Adipose tissue (tissue), 3 donors: ENCODE measurements around the gene SEMA4A. TPM values are rescaled to one million over a fixed set of nuclear protein-coding genes. Genes with fewer than 3 reads are reported as not detected.

Experiments
- H3K27ac ChIP-seq: one replicate; pipeline ENCODE4 v1.5.1; 2013; ENCODE audit warnings: low read depth, low read length
- WGBS, 3 donors: extraction: QIAGEN DNeasy Blood & Tissue Kit; methylation state at CpG; one replicate each; pipeline ENCODE4 v1.1.7; 2013; 5-methylcytosine and 5-hydroxymethylcytosine counted together
- polyA plus RNA-seq, 3 donors: library from polyadenylated mRNA; stranded (reverse); fragments of 200-250 nt; gene quantifications; one replicate each; pipeline ENCODE4 v1.2.3, GENCODE V29; 2013
- donor health status: healthy with polysubstance abuse.
- donor health status: Bipolar disorder and iron deficiency.
- donor health status: healthy.

Gene SEMA4A
- polyA plus RNA-seq, 3 donors = 2.1 to 9.5 (median 7.4) TPM

DNA sequence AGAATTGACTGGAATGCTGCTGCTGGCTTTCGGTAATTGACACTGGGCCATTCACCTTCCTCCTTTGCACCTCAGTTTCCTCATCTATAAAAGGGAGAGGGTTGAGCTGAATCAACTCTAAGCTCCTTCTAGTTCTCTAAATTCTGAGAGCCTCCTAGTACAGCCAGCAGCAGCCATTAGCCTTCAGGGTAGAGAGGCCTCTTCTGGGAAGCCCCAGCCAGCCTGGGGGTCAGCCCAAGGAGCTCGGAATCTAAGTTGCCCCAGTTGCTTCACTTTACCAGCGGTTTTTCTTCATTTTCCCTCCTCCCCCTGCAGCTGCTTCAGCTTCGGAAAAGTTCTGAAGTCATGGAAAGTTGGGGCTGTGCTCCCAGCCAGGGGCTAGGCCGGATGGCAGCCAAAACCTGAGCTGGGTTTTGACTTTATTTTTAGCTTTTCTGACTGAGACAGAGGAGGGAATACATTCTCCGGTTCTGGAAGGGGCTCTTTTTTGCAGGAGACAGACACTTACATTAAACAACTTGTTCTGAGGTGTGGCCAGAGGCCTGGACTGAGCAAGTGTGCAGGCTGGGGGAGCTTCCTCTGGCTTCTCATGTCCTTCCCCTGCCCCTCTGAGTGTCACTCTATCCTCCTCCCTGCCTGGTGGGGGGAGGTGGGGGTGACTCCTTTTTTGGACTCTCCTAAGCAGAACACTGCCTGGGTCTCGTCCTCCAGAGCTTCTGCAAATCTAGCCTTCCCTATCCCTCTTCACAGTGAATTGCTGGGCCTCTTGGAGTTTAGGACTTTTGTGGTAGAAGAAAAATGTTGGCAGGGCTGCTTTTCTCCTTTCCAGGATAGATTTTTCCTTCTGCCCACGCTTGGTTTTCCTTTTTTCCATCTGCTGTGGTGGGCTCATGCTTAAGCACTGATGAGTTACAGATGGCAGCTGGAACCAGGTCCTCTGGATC lies 24.5 kb upstream of the SEMA4A start:
- 27 to 36% (median 33%) methylated on average over 8 of the region's 8 CpGs for WGBS, 3 donors
- H3K27ac ChIP-seq = peak overlapping the region; percentile 56

DNA sequence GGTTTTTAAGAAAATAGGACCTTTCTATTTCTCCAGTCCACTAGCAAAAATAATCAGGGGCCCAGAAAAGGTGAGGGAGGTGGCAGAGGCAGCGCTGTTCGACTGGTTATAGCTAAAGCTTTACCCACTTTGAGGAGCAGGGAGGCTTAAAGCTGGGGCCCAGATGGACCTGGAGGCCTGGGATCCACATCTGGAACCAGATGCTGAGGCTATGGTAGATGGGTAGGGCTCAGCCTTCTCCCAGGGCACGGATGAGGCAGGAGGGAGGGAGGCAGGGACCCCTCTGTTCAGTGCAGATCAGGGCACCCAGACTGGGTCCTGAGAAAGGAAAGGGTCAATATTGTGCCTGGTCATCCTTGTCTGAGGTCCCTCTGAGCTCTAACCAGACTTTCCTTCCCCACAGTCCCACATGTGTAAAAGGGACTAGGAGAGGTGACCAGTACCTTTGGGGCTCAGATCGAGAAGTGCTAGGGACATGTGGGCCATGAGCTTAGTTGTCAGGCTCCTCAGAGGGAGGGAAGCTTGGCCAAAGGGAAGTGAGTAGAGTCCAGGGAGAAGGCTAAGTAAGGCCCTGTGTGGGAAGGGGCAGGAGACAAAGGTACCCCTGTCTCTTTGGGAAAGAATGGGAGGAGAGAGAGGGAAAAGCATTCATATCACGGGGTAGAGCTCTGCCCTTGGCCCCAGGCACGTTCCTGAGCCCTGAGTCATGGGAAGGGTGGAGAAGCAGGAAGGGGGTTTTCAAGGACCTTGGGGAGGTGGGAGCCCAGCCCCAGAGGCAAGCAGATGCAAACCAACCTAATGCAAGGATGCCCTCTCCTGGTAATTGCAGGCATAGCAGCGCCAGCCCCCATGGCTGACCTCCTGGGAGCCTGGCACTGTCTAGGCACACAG lies 23.5 kb upstream of the SEMA4A start:
- WGBS, 3 donors = 32 to 37% (median 37%) methylated on average over 7 of the region's 7 CpGs
- H3K27ac ChIP-seq = peak overlapping the region; percentile 56

DNA sequence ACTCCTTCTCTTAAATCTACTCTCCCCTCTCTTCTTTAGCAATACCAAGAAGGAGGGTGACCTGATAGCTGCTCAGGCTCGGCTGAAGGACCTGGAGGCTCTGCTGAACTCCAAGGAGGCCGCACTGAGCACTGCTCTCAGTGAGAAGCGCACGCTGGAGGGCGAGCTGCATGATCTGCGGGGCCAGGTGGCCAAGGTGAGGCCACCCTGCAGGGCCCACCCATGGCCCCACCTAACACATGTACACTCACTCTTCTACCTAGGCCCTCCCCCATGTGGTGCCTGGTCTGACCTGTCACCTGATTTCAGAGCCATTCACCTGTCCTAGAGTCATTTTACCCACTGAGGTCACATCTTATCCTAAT lies 22.8 kb upstream of the SEMA4A start:
- WGBS, 3 donors = 75 to 81% (median 78%) methylated on average over 6 of the region's 6 CpGs

DNA sequence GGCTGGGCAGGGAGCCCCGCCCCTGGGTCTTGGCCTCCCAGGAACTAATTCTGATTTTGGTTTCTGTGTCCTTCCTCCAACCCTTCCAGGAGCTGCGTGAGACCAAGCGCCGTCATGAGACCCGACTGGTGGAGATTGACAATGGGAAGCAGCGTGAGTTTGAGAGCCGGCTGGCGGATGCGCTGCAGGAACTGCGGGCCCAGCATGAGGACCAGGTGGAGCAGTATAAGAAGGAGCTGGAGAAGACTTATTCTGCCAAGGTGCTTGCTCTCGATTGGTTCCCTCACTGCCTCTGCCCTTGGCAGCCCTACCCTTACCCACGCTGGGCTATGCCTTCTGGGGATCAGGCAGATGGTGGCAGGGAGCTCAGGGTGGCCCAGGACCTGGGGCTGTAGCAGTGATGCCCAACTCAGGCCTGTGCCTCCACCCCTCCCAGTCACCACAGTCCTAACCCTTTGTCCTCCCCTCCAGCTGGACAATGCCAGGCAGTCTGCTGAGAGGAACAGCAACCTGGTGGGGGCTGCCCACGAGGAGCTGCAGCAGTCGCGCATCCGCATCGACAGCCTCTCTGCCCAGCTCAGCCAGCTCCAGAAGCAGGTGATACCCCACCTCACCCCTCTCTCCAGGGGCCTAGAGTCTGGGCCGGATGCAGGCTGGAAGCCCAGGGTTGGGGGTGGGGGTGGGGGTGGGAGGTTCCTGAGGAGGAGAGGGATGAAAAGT lies 18.5 kb upstream of the SEMA4A start:
- 87 to 88% (median 88%) methylated on average over 18 of the region's 18 CpGs for WGBS, 3 donors
- no peak overlapping the region for H3K27ac ChIP-seq

More for the DNA sequence above, 22.8 kb upstream of the SEMA4A start:
- H3K27ac ChIP-seq = no peak overlapping the region

DNA sequence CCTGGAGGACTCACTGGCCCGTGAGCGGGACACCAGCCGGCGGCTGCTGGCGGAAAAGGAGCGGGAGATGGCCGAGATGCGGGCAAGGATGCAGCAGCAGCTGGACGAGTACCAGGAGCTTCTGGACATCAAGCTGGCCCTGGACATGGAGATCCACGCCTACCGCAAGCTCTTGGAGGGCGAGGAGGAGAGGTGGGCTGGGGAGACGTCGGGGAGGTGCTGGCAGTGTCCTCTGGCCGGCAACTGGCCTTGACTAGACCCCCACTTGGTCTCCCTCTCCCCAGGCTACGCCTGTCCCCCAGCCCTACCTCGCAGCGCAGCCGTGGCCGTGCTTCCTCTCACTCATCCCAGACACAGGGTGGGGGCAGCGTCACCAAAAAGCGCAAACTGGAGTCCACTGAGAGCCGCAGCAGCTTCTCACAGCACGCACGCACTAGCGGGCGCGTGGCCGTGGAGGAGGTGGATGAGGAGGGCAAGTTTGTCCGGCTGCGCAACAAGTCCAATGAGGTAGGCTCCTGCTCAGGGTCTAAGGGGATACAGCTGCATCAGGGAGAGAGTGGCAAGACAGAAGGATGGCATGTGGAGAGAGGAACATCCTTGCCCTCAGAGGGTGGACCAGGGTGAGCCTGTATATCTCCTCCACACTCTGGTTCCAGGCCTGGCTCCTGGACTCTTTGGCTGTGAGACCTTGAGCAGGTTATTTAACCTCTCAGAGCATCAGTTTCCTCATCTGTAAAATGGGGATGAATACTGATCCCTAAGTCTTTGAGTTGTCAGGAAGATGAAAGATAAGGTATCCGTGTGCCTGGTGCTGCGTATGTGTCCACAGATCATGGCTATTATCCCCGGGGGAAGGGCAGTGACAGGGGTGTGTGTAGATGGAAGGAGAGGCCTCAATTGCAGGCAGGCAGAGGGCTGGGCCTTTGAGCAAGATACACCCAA lies 17.2 kb upstream of the SEMA4A start:
- no peak overlapping the region for H3K27ac ChIP-seq
- 89 to 95% (median 91%) methylated on average over 30 to 34 of the region's 34 CpGs for WGBS, 3 donors

DNA sequence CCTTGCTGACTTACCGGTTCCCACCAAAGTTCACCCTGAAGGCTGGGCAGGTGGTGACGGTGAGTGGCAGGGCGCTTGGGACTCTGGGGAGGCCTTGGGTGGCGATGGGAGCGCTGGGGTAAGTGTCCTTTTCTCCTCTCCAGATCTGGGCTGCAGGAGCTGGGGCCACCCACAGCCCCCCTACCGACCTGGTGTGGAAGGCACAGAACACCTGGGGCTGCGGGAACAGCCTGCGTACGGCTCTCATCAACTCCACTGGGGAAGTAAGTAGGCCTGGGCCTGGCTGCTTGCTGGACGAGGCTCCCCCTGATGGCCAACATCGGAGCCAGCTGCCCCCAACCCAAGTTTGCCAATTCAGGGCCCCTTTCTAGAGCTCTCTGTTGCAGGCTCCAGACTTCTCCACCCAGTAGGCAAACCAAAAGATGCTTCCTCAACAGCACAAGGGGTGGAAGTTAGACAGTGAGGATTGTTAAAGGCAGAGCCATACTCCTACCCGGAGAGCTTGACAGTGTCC lies 16.4 kb upstream of the SEMA4A start:
- 75 to 87% (median 81%) methylated on average over 12 of the region's 12 CpGs for WGBS, 3 donors
- no peak overlapping the region for H3K27ac ChIP-seq

DNA sequence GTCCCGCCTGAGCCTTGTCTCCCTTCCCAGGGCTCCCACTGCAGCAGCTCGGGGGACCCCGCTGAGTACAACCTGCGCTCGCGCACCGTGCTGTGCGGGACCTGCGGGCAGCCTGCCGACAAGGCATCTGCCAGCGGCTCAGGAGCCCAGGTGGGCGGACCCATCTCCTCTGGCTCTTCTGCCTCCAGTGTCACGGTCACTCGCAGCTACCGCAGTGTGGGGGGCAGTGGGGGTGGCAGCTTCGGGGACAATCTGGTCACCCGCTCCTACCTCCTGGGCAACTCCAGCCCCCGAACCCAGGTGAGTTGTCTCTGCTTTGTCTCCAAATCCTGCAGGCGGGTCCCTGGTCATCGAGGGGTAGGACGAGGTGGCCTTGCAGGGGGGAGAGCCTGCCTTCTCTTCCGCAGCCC lies 14.9 kb upstream of the SEMA4A start:
- H3K27ac ChIP-seq = no peak overlapping the region
- WGBS, 3 donors = 90 to 94% (median 93%) methylated on average over 22 of the region's 22 CpGs

DNA sequence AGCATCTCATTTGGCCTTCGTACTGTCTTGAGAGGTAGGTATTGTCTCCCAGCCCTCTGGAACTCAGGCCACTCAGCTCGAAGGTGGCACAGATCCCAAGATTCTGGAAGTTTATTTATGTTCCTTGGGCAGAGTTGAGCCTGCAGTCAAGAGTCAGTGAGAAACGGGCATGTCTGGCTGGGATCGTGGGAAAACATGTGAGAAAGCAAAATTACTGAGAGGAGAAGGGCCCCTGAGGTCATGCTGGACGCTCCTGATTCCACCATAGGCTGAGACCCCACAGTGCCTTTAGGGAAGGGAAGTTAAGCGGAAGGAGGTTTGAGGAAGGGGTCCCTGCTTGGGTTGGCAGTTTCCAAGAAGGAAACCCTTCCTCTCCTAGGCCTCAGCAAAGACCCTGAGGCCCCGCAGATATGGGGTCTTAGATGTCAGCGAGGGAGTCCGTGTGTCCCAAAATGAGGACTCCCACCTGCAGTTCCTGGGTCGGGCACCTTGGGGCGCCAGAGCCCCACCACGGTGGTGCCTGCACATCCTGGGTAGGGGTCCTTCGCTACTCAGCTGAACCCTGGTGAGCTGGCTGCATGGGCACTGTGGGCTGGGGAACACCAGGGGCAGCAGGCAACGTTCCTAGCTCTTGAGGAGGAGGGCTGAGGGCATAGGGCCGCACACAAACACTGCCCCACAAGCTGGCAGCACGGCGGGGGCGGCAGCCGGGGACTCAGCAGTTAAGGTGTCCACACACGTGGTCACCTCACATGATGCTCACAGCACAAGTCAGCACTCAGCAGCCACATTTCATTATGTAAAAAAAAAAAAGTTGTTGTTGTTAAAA lies 12.3 kb upstream of the SEMA4A start:
- WGBS, 3 donors = 54 to 67% (median 57%) methylated on average over 20 of the region's 20 CpGs

DNA sequence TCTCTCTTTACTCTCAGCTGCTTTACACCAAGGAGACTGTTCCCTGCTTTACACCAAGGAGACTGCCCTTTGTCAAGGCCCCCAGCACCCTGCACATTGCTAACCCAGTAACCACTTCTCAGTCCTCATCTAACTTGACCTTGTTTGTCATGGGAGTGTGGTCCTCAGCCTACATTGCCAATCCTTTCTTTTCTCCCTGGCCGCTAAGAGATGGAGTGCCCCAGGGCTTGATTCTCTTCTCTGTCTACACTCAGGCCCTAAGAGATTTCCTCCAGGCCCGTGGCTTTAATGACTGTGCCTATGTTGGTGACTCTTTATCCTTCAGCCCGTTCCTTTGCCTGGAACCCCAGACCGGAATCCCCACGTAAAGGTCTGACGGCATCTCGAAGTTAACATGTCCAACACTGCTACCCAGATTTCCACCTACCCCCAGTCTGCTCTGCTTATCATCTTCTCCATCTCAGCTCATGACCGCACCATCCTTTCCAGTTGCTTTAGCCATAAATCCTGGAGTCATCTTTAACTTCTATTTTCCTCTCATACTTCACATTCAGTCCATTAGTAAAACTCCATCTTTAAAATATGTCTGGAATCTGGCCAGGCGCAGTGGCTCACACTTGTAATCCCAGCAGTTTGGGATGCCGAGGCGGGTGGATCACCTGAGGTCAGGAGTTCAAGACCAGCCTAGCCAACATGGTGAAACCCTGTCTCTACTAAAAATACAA lies 9.5 kb upstream of the SEMA4A start:
- no peak overlapping the region for H3K27ac ChIP-seq
- WGBS, 3 donors = 50 to 68% (median 56%) methylated on average over 11 of the region's 11 CpGs

More for the DNA sequence above, 12.3 kb upstream of the SEMA4A start:
- H3K27ac ChIP-seq = no peak overlapping the region

DNA sequence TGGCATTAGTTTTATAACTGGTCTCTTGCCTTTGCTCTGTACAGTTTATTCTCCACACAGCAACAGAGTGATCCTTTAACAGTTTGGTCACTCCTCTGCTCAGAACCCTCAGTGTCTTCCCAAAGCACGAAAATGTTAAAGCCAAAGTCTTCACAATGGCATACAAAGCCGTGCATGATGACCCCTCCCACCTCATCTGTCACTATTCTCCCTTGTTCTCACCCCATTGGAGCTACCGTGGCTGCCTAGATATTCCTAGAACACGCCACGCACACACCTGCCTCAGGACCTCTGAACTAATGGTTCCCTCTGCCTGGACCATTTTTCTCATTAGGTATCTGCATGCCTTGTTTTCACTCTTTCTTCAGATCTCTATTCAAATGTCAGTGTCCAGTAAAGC lies 8.6 kb upstream of the SEMA4A start:
- WGBS, 3 donors = 53 to 70% (median 70%) methylated on average over 5 of the region's 5 CpGs
- H3K27ac ChIP-seq = no peak overlapping the region

DNA sequence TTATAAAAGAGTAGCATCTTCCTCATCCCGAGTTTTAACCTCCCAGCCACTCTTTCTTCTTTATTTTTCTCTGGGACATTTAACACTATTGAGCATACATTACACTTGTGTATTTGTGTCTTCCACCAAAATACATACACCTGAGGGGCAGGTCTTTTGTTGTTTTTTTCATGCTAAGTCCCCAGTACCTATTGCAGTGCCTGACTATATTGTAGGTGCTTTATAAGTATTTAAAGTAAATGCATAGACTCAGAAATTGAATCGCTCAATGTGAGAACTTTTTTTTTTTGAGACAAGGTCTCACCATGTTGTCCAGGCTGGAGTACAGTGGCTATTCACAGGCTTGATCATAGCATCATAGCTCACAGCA lies 7.8 kb upstream of the SEMA4A start:
- H3K27ac ChIP-seq = no peak overlapping the region
- WGBS, 3 donors = 52 to 73% (median 73%) methylated on average over 2 of the region's 2 CpGs

DNA sequence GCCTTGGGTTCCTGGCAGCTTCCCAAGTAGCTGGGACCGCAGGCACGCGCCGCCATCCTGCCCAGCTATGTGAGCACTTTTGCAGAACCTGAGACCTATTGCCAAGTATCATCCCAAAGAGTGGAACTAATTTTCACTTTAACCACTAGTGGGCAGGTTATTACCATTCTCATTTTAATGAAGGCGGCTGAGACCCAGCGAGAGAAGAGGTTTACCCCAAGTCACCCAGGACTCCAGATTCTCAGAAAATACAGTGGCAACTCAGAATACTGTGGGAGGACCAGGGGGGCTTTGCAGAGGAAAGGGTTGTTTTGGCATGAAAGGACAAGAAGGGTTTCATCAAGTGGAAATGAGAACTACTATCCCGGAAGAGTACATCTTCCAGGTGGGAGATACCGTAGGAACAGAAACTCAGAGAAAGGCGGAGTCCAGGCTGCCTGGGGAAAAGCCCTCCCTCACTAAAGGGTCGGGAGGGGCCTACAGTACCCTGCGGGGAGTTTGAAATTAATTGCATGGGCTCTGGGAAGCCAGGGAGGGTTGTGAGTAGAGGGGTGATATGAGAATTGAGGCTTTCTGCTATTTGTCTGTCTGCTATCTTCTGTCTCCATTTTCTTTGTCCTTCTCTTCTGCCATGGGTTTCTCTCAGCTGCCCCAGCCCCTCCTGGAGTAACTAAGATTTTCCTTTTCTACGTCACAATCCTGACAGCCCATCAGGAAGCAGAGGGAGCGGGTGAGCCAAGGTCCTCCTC lies 7.2 kb upstream of the SEMA4A start:
- H3K27ac ChIP-seq = no peak overlapping the region
- WGBS, 3 donors = 11 to 18% (median 14%) methylated on average over 13 of the region's 13 CpGs

DNA sequence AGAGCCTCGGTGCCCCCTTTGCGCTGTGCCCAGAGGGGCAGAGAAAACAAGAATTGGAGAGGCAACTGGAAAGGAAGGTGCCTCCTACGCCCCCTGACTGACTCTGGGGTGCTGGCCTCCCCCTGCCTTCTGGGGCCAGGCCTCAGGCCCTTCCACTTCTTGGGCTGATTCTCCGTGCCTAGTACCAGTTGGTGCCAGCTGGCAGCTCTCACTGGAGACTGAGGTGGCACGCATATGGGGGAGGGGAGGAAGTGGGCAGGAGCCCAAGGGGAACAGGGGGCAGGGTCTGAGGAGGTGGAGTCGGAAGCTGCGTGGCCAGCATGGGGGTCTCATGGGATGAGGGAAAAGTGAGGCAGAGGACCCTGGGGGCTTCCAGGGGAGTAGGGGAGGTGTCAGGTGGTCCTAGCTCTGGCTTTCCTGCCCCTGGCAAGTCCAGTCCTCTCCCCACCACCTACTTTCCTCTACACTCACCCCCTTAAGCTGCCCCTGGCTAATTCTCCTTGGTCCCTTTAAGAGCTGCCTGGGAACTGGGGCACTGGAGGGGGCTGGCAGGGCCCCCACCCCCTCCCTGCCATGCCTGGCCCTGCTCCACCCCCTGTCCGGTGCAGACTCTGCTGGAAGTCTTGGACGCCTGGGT lies 6.5 kb upstream of the SEMA4A start:
- 17 to 36% (median 28%) methylated on average over 7 to 9 of the region's 9 CpGs for WGBS, 3 donors
- H3K27ac ChIP-seq = no peak overlapping the region

DNA sequence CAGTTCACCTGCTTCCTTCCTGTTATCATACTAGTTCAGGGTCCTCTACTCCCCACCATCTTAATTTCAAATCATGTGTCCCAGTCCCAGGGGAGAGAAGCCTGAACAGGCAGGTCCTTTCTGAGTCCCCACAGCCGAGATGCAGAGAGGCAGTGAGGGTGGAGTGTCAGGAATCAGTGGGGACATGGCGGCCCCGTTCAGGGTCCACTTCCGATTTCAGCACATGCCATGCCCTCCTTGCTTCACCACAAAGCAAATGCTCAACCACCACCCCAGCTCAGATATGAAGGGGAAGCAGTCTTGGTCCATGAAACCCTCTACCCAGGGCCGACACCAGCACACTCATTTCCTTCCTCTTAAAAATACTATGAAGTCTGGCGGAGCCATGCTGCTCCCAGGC lies 5.2 kb upstream of the SEMA4A start:
- 38 to 62% (median 42%) methylated on average over 6 of the region's 6 CpGs for WGBS, 3 donors
- H3K27ac ChIP-seq = no peak overlapping the region
